ENCODE data around the gene MAP1A. TPM values are rescaled to one million over a fixed set of nuclear protein-coding genes. Genes with fewer than 3 reads are reported as not detected.
"Not testable (repeated sequence)": the region's sequence is repeated elsewhere in the genome, so short reads cannot be mapped to it uniquely, and the experiment has no call there.

MAP1A gene
- polyA plus RNA-seq, 3 donors from 2014 or later = 0.04 to 0.07 TPM; not detected in 1

DNA sequence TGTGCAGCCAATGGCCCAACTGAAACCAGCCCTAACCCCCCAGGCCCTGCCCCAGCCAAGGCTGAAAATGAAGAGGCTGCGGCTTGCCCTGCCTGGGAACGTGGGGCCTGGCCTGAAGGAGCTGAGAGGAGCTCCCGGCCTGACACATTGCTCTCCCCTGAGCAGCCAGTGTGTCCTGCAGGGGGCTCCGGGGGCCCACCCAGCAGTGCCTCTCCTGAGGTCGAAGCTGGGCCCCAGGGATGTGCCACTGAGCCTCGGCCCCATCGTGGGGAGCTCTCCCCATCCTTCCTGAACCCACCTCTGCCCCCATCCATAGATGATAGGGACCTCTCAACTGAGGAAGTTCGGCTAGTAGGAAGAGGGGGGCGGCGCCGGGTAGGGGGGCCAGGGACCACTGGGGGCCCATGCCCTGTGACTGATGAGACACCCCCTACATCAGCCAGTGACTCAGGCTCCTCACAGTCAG, 11.2 kb downstream of the MAP1A start:
- no peak for DNase-seq
- Mint-ChIP-seq H3K9me3 (no peaks in the 10 kb centered on the region), H3K27ac (no peak overlapping the region), H3K4me3 (no peak overlapping the region), H3K36me3 (peaks cover 0 to 2% (median 0%) of the 10 kb centered on the region in 3 donors), H3K27me3 (ENCODE audit: low read depth in 3 of 3) (peaks cover 0 to 3% (median 0%) of the 10 kb centered on the region in 3 donors), H3K4me1 (no peaks in the 10 kb centered on the region)

DNA sequence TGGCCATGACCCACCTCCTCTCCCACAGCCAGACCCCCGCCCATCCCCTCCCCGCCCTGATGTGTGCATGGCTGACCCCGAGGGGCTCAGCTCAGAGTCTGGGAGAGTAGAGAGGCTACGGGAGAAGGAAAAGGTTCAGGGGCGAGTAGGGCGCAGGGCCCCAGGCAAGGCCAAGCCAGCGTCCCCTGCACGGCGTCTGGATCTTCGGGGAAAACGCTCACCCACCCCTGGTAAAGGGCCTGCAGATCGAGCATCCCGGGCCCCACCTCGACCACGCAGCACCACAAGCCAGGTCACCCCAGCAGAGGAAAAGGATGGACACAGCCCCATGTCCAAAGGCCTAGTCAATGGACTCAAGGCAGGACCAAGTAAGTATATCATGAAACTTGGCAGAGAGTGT, 11.7 kb downstream of the MAP1A start:
- H3K27me3 Mint-ChIP-seq (ENCODE audit: low read depth in 3 of 3) = peaks cover 0 to 1% (median 0%) of the 10 kb centered on the region in 3 donors
- H3K9me3 Mint-ChIP-seq = no peaks in the 10 kb centered on the region
- no peak for DNase-seq
- H3K4me3 Mint-ChIP-seq = no peak overlapping the region
- H3K4me1 Mint-ChIP-seq = no peaks in the 10 kb centered on the region
- peaks cover 0 to 7% (median 4%) of the 10 kb centered on the region in 3 donors for H3K36me3 Mint-ChIP-seq
- peak overlapping the region in 1 of 6 donors; percentile 67 for H3K27ac Mint-ChIP-seq

DNA sequence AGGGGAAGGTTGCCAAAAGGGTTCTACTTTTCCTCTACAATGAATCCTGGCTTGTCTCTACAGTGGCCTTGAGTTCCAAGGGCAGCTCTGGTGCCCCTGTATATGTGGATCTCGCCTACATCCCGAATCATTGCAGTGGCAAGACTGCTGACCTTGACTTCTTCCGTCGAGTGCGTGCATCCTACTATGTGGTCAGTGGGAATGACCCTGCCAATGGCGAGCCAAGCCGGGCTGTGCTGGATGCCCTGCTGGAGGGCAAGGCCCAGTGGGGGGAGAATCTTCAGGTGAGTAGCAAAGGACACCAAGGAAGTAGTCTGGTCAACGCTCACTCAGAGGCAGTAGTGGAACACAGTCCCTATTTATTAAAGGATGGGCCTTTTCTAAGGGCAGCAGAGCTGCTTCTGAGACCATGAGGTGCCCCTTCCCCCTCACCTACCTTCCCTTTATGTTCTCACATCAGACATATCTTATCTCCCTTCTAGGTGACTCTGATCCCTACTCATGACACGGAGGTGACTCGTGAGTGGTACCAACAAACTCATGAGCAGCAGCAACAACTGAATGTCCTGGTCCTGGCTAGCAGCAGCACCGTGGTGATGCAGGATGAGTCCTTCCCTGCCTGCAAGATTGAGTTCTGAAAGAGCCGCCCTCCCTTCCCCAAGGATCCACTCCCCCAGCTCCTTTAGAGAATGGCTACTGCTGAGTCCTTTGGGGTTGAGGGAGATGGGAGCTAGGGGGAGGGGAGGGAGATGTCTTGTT, 12.4 kb downstream of the MAP1A start:
- no peaks in the 10 kb centered on the region for H3K9me3 Mint-ChIP-seq
- H3K4me1 Mint-ChIP-seq = no peaks in the 10 kb centered on the region
- peaks cover 0 to 7% (median 5%) of the 10 kb centered on the region in 3 donors for H3K36me3 Mint-ChIP-seq
- H3K27ac Mint-ChIP-seq = no peak overlapping the region
- DNase-seq = no peak
- H3K27me3 Mint-ChIP-seq (ENCODE audit: low read depth in 3 of 3) = no peaks in the 10 kb centered on the region
- H3K4me3 Mint-ChIP-seq = no peak overlapping the region

DNA sequence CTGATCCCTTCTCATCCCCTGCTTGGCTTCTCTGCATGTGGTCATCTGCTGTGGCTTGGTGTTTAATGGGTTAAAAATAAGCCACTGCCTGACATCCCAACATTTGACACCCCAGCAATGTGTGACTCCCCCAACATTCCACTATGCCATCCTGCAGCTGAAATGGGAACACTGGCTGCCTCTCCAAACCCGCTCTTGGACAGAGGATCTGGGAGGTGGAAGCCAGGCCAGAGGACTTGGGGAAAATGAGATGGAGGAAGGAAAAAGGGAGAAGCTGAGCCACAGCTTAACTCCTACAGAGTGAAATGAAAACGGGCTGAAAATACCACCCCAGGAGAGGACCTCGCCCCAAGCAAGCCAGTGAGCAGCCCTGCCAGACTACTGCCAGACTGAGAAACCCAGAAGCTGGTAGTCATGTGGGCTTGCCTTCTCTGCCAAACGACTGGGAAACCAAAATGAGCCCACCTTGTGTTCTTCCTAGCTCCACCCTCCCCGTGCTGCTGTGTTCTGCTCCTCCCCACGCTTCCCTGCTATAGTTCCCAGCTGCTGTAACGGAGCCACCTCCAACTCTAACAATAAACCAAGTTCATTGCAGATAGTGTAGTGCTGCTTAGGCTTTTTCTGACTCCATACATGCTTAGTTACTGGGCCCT, 13.7 kb downstream of the MAP1A start:
- Mint-ChIP-seq H3K4me3 (no peak overlapping the region), H3K36me3 (peaks cover 0 to 13% (median 10%) of the 10 kb centered on the region in 3 donors), H3K27me3 (ENCODE audit: low read depth in 3 of 3) (no peaks in the 10 kb centered on the region), H3K4me1 (no peaks in the 10 kb centered on the region), H3K27ac (no peak overlapping the region), H3K9me3 (no peaks in the 10 kb centered on the region)
- DNase-seq = no peak

DNA sequence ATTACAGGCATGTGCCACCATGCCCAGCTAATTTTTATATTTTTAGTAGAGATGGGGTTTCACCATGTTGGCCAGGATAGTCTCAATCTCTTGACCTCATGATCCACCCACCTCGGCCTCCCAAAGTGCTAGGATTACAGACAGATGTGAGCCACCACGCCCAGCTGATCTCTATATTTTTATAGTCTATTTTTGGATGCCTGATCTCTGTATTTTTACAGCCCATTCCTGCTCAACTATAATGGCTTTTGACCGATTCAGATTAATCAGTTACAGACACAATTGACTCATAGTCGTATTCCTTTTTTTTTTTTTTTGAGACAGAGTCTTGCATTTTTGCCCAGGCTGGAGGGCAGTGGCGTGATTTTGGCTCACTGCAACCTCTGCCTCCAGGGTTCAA, 15.4 kb downstream of the MAP1A start:
- H3K27me3 Mint-ChIP-seq (ENCODE audit: low read depth in 3 of 3); H3K4me3 Mint-ChIP-seq; H3K27ac Mint-ChIP-seq; DNase-seq; H3K9me3 Mint-ChIP-seq; H3K4me1 Mint-ChIP-seq: not testable (repeated sequence)
- H3K36me3 Mint-ChIP-seq = peaks cover 0 to 13% (median 12%) of the 10 kb centered on the region in 3 donors

DNA sequence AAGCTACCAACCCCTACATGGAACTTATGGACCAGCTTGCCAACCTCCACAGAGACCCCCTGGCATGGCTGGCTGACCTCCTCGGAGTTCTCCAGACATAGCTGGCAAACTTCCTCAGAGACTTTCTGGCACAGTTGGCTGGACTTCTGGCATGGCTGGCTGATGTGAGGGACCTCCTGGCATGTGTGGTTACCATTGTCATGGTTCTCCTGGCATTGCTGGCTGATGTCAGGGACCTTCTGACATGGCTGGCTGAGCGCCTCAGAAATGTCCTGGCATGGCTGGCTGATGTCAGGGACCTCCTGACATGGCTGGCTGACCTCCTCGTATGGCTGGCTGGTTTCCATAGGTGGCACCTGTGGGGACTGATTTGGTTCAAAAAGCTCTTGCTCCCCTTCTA, 17.5 kb downstream of the MAP1A start:
- Mint-ChIP-seq H3K27ac (no peak overlapping the region), H3K4me3 (no peak overlapping the region), H3K4me1 (no peaks in the 10 kb centered on the region), H3K36me3 (peaks cover 0 to 19% (median 18%) of the 10 kb centered on the region in 3 donors), H3K9me3 (no peaks in the 10 kb centered on the region), H3K27me3 (ENCODE audit: low read depth in 3 of 3) (no peaks in the 10 kb centered on the region)
- no peak for DNase-seq

DNA sequence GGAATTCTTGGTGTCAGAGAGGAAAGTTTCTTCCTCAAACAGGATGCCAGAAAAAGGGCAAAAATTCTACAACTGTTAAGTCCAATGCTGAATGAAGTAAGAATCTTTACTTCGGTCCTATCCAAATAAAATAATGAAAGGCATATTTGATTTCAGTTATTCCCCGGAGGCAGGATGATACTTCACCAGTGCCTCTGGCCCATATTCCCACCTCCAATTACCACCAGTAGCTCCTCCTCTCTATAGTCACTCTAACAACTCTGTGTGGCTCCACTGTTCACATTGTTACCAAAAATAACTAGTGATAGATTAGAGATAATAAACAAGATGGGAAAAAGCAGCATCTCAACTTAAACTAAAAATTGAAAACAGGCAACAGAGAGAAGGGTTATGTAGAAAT, 20.7 kb downstream of the MAP1A start:
- DNase-seq = no peak
- Mint-ChIP-seq H3K4me3 (no peak overlapping the region), H3K27ac (no peak overlapping the region), H3K9me3 (no peaks in the 10 kb centered on the region), H3K27me3 (ENCODE audit: low read depth in 3 of 3) (no peaks in the 10 kb centered on the region), H3K4me1 (no peaks in the 10 kb centered on the region), H3K36me3 (peaks cover 0 to 19% (median 18%) of the 10 kb centered on the region in 3 donors)

DNA sequence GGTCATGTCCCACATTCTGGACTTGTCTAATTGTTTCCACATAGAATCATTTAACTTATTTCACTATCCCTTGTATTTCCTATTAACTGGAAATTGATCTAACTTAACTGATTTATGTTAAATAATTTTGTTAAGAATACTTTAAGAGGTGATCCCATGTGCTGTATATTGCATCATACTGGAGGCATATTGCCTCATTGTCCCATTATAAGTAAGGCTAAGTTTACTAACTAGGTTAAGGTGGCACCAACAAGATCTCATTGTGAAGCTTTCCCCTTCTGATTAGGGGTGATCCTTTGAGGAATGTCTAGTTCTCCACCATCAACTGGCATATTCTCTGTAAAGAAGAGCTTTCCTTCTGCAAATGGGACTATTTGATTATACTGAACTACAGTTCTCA, 24.4 kb downstream of the MAP1A start:
- DNase-seq = no peak
- Mint-ChIP-seq H3K4me1 (no peaks in the 10 kb centered on the region), H3K36me3 (peaks cover 0 to 9% (median 5%) of the 10 kb centered on the region in 3 donors), H3K4me3 (no peak overlapping the region), H3K27ac (no peak overlapping the region), H3K9me3 (no peaks in the 10 kb centered on the region), H3K27me3 (ENCODE audit: low read depth in 3 of 3) (no peaks in the 10 kb centered on the region)

DNA sequence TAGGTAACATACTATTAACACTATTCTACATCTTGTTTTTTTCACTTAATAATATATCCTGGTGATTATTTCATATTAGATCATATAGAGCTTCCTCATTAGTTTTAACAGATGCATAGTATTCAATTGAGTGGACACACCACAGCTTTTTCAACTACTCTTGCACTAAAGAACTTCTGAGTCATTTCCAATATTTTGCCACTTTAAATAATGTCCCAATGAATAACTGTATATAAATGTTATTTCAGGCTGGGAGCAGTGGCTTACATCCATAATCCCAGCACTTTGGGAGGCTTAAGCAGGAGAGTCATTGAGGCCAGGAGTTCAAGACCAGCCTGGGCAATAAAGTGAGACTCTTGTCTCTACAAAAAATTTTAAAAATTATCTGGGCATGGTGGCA, 26.9 kb downstream of the MAP1A start:
- Mint-ChIP-seq H3K4me1 (no peaks in the 10 kb centered on the region), H3K36me3 (peaks cover 7 to 13% (median 10%) of the 10 kb centered on the region in 3 donors), H3K4me3 (no peak overlapping the region), H3K27ac (no peak overlapping the region), H3K9me3 (no peaks in the 10 kb centered on the region), H3K27me3 (ENCODE audit: low read depth in 3 of 3) (no peaks in the 10 kb centered on the region)
- no peak for DNase-seq

DNA sequence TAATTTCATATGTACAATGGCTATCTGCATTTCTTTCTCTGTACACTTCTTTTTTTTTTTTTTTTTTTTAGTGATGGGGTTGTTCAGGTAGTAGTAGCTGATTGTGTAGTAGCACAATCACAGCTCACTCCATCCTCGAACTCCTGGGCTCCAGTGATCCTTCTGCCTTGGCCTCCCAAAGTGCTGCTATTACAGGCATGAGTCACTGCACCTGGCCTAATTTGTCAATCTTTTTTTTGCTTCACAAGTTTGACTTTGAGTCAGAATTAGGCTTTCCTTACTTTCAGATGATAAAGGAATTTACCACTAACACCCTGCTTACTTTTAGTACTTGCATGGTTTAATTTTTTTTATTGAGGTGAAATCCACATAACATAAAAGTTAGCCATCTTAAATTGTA, 28.0 kb downstream of the MAP1A start:
- no peaks in the 10 kb centered on the region for H3K27me3 Mint-ChIP-seq (ENCODE audit: low read depth in 3 of 3)
- no peak overlapping the region for H3K27ac Mint-ChIP-seq
- peaks cover 7 to 11% (median 10%) of the 10 kb centered on the region in 3 donors for H3K36me3 Mint-ChIP-seq
- no peaks in the 10 kb centered on the region for H3K9me3 Mint-ChIP-seq
- no peaks in the 10 kb centered on the region for H3K4me1 Mint-ChIP-seq
- DNase-seq = no peak
- H3K4me3 Mint-ChIP-seq = no peak overlapping the region

DNA sequence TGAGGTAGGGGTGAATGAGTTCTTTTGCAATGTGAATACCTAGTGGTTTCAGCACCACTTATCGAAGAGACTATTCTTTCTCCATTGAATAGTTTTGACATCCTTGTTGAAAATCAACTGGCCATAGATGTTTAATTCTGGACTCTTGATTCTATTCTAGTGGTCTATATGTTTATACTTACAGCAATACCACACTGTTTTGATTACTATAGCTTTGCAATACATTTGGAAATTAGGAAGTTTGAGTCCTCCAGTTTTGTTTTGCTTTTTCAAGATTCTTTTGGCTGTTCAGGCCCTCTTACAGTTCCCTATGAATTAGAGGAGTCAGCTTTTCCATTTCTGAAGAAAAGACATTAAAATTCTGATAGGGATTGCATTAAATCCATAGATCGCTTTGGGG, 30.1 kb downstream of the MAP1A start:
- no peaks in the 10 kb centered on the region for H3K27me3 Mint-ChIP-seq (ENCODE audit: low read depth in 3 of 3)
- no peaks in the 10 kb centered on the region for H3K9me3 Mint-ChIP-seq
- peaks cover 11 to 13% (median 13%) of the 10 kb centered on the region in 3 donors for H3K36me3 Mint-ChIP-seq
- H3K27ac Mint-ChIP-seq = no peak overlapping the region
- H3K4me3 Mint-ChIP-seq = no peak overlapping the region
- H3K4me1 Mint-ChIP-seq = no peaks in the 10 kb centered on the region
- DNase-seq = no peak

DNA sequence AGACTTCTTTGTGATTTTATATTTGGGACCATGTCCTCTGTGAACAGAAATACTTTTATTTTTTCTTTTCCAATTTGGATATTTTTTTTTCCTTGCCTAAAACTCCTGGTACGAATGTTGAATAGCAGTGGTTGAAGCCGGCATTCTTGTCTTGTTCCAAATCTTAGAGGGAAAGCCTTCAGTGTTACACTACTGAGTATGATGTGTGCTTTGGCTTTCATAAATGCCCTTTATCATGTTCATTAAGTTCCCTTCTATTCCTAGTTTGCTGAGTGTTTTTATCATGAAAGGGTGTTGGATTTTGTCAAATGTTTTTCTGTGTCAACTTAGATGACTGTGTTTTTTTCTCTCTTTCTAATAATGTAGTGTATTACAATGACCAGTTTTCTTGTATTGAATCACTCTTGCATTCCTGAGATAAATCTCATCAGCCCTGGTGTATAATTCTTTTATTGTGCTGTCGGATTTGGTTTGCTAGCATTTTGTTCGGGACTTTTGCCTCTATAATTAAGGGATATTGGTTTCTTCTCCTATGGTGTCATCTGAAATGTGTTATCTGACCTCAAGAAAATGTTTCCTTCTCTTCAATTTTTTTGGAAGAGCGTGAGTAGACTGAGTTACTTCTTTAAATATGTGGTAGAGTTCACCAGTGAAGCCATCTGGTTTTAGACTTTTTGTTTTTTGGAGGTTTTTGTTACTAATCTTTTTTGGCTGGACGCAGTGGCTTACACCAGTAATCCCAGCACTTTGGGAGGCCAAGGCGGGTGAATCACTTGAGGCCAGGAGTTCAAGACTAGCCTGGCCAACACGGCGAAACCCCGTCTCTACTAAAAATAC, 33.3 kb downstream of the MAP1A start:
- H3K9me3 Mint-ChIP-seq = no peaks in the 10 kb centered on the region
- H3K4me1 Mint-ChIP-seq = no peaks in the 10 kb centered on the region
- no peak overlapping the region for H3K4me3 Mint-ChIP-seq
- no peaks in the 10 kb centered on the region for H3K27me3 Mint-ChIP-seq (ENCODE audit: low read depth in 3 of 3)
- no peak overlapping the region for H3K27ac Mint-ChIP-seq
- H3K36me3 Mint-ChIP-seq = peaks cover 11 to 18% (median 13%) of the 10 kb centered on the region in 3 donors
- no peak for DNase-seq

DNA sequence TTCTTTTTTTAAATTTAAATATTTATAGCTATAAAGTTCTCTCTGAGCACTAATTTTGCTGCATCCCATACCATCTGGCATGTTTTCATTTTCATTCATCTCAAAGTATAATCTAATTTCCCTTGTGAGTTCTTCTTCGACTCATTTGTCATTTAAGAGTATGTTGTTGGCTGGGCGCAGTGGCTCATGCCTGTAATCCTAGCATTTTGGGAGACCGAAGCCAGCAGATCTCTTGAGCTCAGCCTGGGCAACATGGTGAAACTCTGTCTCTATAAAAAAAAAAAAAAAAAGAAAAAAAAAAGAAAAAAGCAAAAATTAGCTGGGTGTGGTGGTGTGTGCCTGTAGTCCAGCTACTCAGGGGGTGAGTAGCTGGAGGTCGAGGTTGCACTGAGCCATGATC, 34.8 kb downstream of the MAP1A start:
- Mint-ChIP-seq H3K4me1 (no peaks in the 10 kb centered on the region), H3K36me3 (peaks cover 7 to 14% (median 9%) of the 10 kb centered on the region in 3 donors), H3K27me3 (ENCODE audit: low read depth in 3 of 3) (peaks cover 0 to 1% (median 0%) of the 10 kb centered on the region in 3 donors), H3K27ac (no peak overlapping the region), H3K9me3 (no peaks in the 10 kb centered on the region), H3K4me3 (no peak overlapping the region)
- no peak for DNase-seq

DNA sequence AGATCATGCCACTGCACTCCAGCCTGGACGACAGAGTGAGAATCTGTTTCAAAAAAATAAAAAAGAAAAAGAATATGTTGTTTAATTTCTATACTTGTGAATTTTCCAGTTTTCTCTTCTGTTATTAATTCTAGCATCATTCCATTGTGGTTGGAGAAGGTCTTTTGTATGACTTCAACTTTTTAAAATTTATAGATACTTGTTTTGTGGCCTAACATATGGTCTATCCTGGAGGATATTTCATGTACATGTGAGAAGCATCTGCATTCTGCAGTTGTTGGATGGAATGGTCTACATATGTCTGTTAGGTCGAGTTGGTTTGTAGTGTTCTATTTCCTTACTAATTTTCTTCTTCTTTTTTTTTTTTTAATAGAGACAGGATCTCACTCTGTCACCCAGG, 35.6 kb downstream of the MAP1A start:
- no peak overlapping the region for H3K27ac Mint-ChIP-seq
- no peaks in the 10 kb centered on the region for H3K4me1 Mint-ChIP-seq
- no peaks in the 10 kb centered on the region for H3K9me3 Mint-ChIP-seq

More for the DNA sequence above, 35.6 kb downstream of the MAP1A start:
- no peak for DNase-seq
- Mint-ChIP-seq H3K36me3 (peaks cover 5 to 14% (median 11%) of the 10 kb centered on the region in 3 donors), H3K27me3 (ENCODE audit: low read depth in 3 of 3) (peaks cover 0 to 1% (median 0%) of the 10 kb centered on the region in 3 donors), H3K4me3 (no peak overlapping the region)
